Measurements from ENCODE around the gene MAN1C1.
A peak's percentile ranks its signal among the peaks of the same experiment; 100 is the strongest.

Gene MAN1C1

GRCh38 chr1:25819491-25820246, 203.1 kb downstream of the MAN1C1 start, which contains the start of gene MTFR1L:
MTFR1L (plus strand) TSS chr1:25819954; CDS start chr1:25823105, 3,151 bp downstream.
- no CpG with 5 or more reads among the region's 64 CpGs for WGBS (ENCODE audit: insufficient coverage, insufficient read length)
- no peaks in the 10 kb centered on the region for H3K27me3 ChIP-seq (ENCODE audit: control insufficient read depth, insufficient read depth, low read length)
- no peaks in the 10 kb centered on the region for H3K9me3 ChIP-seq (ENCODE audit: control insufficient read depth, insufficient read depth, low read length)
- DNase-seq (ENCODE audit: low read depth, low spot score) = no peak
- H3K36me3 ChIP-seq (ENCODE audit: control insufficient read depth, insufficient read depth, low read length) = peaks cover 5% of the 10 kb centered on the region; the same call in 1 of the 2 replicates
- H3K4me3 ChIP-seq (ENCODE audit: low read length) = peak within 1 kb of the TSS; percentile 60
- no peak within 1 kb of the TSS for H3K27ac ChIP-seq (ENCODE audit: low read length)
- peaks cover 5% of the 10 kb centered on the region; the same call in 1 of the 2 replicates for H3K4me1 ChIP-seq (ENCODE audit: control insufficient read depth, insufficient read depth, low read length)

- DNase-seq (ENCODE audit: low read depth, low spot score) = no peak
- H3K36me3 ChIP-seq (ENCODE audit: control insufficient read depth, insufficient read depth, low read length) = peaks cover 4% of the 10 kb centered on the region; the same call in 1 of the 2 replicates
- H3K27ac ChIP-seq (ENCODE audit: low read length) = no peak overlapping the region
- peaks cover 5% of the 10 kb centered on the region; the same call in 1 of the 2 replicates for H3K4me1 ChIP-seq (ENCODE audit: control insufficient read depth, insufficient read depth, low read length)
- peak overlapping the region; percentile 60 for H3K4me3 ChIP-seq (ENCODE audit: low read length)
- no peaks in the 10 kb centered on the region for H3K9me3 ChIP-seq (ENCODE audit: control insufficient read depth, insufficient read depth, low read length)
- no peaks in the 10 kb centered on the region for H3K27me3 ChIP-seq (ENCODE audit: control insufficient read depth, insufficient read depth, low read length)
- WGBS (ENCODE audit: insufficient coverage, insufficient read length) = no CpG with 5 or more reads among the region's 67 CpGs
These were observed 203.9 kb downstream of the MAN1C1 start for GRCh38 chr1:25820247-25821111.

GRCh38 chr1:25821112-25821476, 204.5 kb downstream of the MAN1C1 start:
- no CpG with 5 or more reads among the region's 10 CpGs for WGBS (ENCODE audit: insufficient coverage, insufficient read length)
- Histone ChIP-seq H3K27ac (ENCODE audit: low read length) (no peak overlapping the region), H3K27me3 (ENCODE audit: control insufficient read depth, insufficient read depth, low read length) (no peaks in the 10 kb centered on the region), H3K4me1 (ENCODE audit: control insufficient read depth, insufficient read depth, low read length) (peaks cover 5% of the 10 kb centered on the region; the same call in 1 of the 2 replicates), H3K36me3 (ENCODE audit: control insufficient read depth, insufficient read depth, low read length) (no peaks in the 10 kb centered on the region; the same call in 1 of the 2 replicates), H3K4me3 (ENCODE audit: low read length) (peak overlapping the region; percentile 60; the same call in 1 of the 2 replicates), H3K9me3 (ENCODE audit: control insufficient read depth, insufficient read depth, low read length) (no peaks in the 10 kb centered on the region)
- DNase-seq (ENCODE audit: low read depth, low spot score) = no peak

- H3K4me3 ChIP-seq (ENCODE audit: low read length) = no peak overlapping the region
- DNase-seq (ENCODE audit: low read depth, low spot score) = no peak
- peaks cover 5% of the 10 kb centered on the region; the same call in 1 of the 2 replicates for H3K4me1 ChIP-seq (ENCODE audit: control insufficient read depth, insufficient read depth, low read length)
- no peaks in the 10 kb centered on the region for H3K27me3 ChIP-seq (ENCODE audit: control insufficient read depth, insufficient read depth, low read length)
- H3K36me3 ChIP-seq (ENCODE audit: control insufficient read depth, insufficient read depth, low read length) = peaks cover 5% of the 10 kb centered on the region; the same call in 1 of the 2 replicates
- no peak overlapping the region for H3K27ac ChIP-seq (ENCODE audit: low read length)
- no CpG with 5 or more reads among the region's 5 CpGs for WGBS (ENCODE audit: insufficient coverage, insufficient read length)
- no peaks in the 10 kb centered on the region for H3K9me3 ChIP-seq (ENCODE audit: control insufficient read depth, insufficient read depth, low read length)
These were observed 205.1 kb downstream of the MAN1C1 start for GRCh38 chr1:25821630-25822091.

- Histone ChIP-seq H3K9me3 (ENCODE audit: control insufficient read depth, insufficient read depth, low read length) (no peaks in the 10 kb centered on the region), H3K27ac (ENCODE audit: low read length) (no peak overlapping the region), H3K36me3 (ENCODE audit: control insufficient read depth, insufficient read depth, low read length) (peaks cover 18% of the 10 kb centered on the region; the same call in 1 of the 2 replicates), H3K4me3 (ENCODE audit: low read length) (no peak overlapping the region), H3K27me3 (ENCODE audit: control insufficient read depth, insufficient read depth, low read length) (no peaks in the 10 kb centered on the region), H3K4me1 (ENCODE audit: control insufficient read depth, insufficient read depth, low read length) (no peaks in the 10 kb centered on the region; the same call in 1 of the 2 replicates)
- DNase-seq (ENCODE audit: low read depth, low spot score) = no peak
- WGBS (ENCODE audit: insufficient coverage, insufficient read length) = no CpG with 5 or more reads among the region's 2 CpGs
These were observed 209.0 kb downstream of the MAN1C1 start for GRCh38 chr1:25825605-25826004.

GRCh38 chr1:25826571-25826970, 210.0 kb downstream of the MAN1C1 start:
- H3K4me1 ChIP-seq (ENCODE audit: control insufficient read depth, insufficient read depth, low read length) = no peaks in the 10 kb centered on the region; the same call in 1 of the 2 replicates
- H3K27me3 ChIP-seq (ENCODE audit: control insufficient read depth, insufficient read depth, low read length) = no peaks in the 10 kb centered on the region
- H3K4me3 ChIP-seq (ENCODE audit: low read length) = no peak overlapping the region
- no peak overlapping the region for H3K27ac ChIP-seq (ENCODE audit: low read length)
- no peaks in the 10 kb centered on the region for H3K9me3 ChIP-seq (ENCODE audit: control insufficient read depth, insufficient read depth, low read length)
- DNase-seq (ENCODE audit: low read depth, low spot score) = no peak
- WGBS (ENCODE audit: insufficient coverage, insufficient read length) = no CpG with 5 or more reads among the region's 10 CpGs
- peaks cover 22% of the 10 kb centered on the region; the same call in 1 of the 2 replicates for H3K36me3 ChIP-seq (ENCODE audit: control insufficient read depth, insufficient read depth, low read length)

- Histone ChIP-seq H3K9me3 (ENCODE audit: control insufficient read depth, insufficient read depth, low read length) (no peaks in the 10 kb centered on the region), H3K27me3 (ENCODE audit: control insufficient read depth, insufficient read depth, low read length) (no peaks in the 10 kb centered on the region), H3K4me1 (ENCODE audit: control insufficient read depth, insufficient read depth, low read length) (no peaks in the 10 kb centered on the region), H3K27ac (ENCODE audit: low read length) (no peak overlapping the region), H3K36me3 (ENCODE audit: control insufficient read depth, insufficient read depth, low read length) (peaks cover 24% of the 10 kb centered on the region; the same call in 1 of the 2 replicates), H3K4me3 (ENCODE audit: low read length) (no peak overlapping the region)
- WGBS (ENCODE audit: insufficient coverage, insufficient read length) = no CpG with 5 or more reads among the region's 3 CpGs
- DNase-seq (ENCODE audit: low read depth, low spot score) = no peak
These were observed 211.9 kb downstream of the MAN1C1 start for GRCh38 chr1:25828491-25828890.

DNA sequence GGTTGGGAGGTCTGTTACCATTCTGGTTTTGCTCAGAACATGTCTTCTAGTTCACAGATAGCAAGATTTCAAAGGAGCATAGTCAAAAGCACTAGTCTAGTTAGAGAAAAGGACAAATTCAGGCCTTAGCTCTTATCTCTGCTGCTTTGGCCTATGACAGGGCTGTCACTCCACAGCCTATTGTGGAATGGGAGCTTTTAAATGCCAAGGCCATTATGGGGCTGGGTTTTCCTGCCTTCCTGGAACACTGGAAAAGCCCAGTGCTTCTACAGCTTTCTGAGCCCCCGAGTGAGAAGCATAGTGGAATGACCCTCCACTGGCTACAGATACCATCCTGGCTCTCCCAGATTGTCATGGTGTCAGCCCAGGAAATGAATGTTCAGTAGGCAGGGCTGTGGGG, 212.5 kb downstream of the MAN1C1 start:
- no CpG with 5 or more reads among the region's 1 CpG for WGBS (ENCODE audit: insufficient coverage, insufficient read length)

DNA sequence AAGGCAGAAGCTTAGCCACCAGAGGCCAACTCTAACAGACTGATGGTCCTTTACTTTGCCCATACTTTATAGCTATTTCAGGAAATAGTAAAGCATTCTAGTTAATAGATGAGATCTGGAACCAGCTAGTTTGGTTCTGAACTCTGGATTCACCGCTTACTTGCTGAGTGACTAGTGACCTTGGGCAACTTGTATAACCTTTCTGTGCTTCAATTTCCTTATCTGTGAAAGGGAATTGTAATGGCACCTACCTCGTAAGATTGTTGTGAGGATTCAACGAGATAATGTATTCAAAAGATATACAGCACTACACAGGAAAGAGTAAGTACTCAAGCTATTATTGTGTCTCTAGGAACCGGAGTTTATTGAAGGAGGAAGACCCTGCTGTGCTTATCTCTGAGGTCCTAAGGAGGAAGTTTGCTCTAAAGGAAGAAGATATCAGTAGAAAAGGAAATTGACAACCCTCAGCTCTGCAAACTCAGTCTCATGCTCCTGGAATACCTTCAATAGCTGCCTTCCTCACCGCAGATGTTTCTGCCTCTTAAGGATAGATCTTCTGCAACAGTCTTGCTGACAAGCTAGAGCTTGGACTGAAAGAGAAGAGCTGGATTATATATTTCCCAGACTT, 215.1 kb downstream of the MAN1C1 start:
- H3K4me3 ChIP-seq (ENCODE audit: low read length) = no peak overlapping the region
- WGBS (ENCODE audit: insufficient coverage, insufficient read length) = no CpG with 5 or more reads among the region's 5 CpGs
- H3K36me3 ChIP-seq (ENCODE audit: control insufficient read depth, insufficient read depth, low read length) = peaks cover 22% of the 10 kb centered on the region; the same call in 1 of the 2 replicates
- no peak overlapping the region for H3K27ac ChIP-seq (ENCODE audit: low read length)
- H3K9me3 ChIP-seq (ENCODE audit: control insufficient read depth, insufficient read depth, low read length) = no peaks in the 10 kb centered on the region
- H3K4me1 ChIP-seq (ENCODE audit: control insufficient read depth, insufficient read depth, low read length) = no peaks in the 10 kb centered on the region
- H3K27me3 ChIP-seq (ENCODE audit: control insufficient read depth, insufficient read depth, low read length) = no peaks in the 10 kb centered on the region
- DNase-seq (ENCODE audit: low read depth, low spot score) = no peak

More for the DNA sequence above, 212.5 kb downstream of the MAN1C1 start:
- Histone ChIP-seq H3K36me3 (ENCODE audit: control insufficient read depth, insufficient read depth, low read length) (peaks cover 24% of the 10 kb centered on the region; the same call in 1 of the 2 replicates), H3K4me3 (ENCODE audit: low read length) (no peak overlapping the region), H3K9me3 (ENCODE audit: control insufficient read depth, insufficient read depth, low read length) (no peaks in the 10 kb centered on the region), H3K27me3 (ENCODE audit: control insufficient read depth, insufficient read depth, low read length) (no peaks in the 10 kb centered on the region), H3K4me1 (ENCODE audit: control insufficient read depth, insufficient read depth, low read length) (no peaks in the 10 kb centered on the region), H3K27ac (ENCODE audit: low read length) (no peak overlapping the region)
- DNase-seq (ENCODE audit: low read depth, low spot score) = no peak
